ENCODE data around the gene CEP55. TPM values are rescaled to one million over a fixed set of nuclear protein-coding genes. Genes with fewer than 3 reads are reported as not detected.

Gene CEP55
- polyA plus RNA-seq, 1 donor (not counting 4 experiments of a cell fraction or from before 2014, with no cell fraction given), result 25.4 TPM

DNA sequence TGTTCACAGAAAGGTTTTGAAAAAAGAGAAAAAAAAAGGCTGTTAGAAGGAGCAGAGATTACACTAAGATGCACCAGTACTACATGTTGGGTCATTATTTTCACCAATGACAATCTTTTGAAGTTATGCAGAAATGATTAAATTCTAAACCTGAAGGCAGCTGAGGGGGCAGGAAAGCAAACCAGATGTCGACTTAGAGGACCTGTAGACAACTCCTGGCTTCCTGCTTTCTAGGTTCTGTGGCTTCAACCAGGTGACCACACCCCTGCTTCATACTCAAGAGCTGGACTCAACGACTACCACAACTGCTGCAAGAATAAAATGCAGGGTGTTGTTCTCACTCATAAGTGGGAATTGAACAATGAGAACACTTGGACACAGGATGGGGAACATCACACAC lies 44.3 kb upstream of the CEP55 start:
- dilution Hi-C loops (cut with MboI; ENCODE audit: extremely low pct_ligation_motif_present, low sequenced_read_pairs), result no loop called here
- Histone ChIP-seq H3K9me1 (ENCODE audit: control insufficient read depth, extremely low read depth, insufficient read depth, low read length) (no peaks in the 10 kb centered on the region), H3K36me3 (ENCODE audit: control insufficient read depth in 2 of 2, extremely low read depth in 1 of 2, insufficient read depth in 2 of 2, low read length in 2 of 2) (peaks cover 29 to 34% of the 10 kb centered on the region in 2 experiments), H3K4me3 (ENCODE audit: control insufficient read depth in 2 of 3, extremely low read depth in 1 of 3, insufficient read depth in 2 of 3, low read depth in 1 of 3, low read length in 3 of 3) (no peak overlapping the region), H3K27ac (ENCODE audit: control insufficient read depth, insufficient read depth, low read length) (no peak overlapping the region), H2AFZ (ENCODE audit: control insufficient read depth, low read length) (no peak overlapping the region), H3K27me3 (ENCODE audit: control insufficient read depth, extremely low read depth, insufficient read depth, low read length) (no peaks in the 10 kb centered on the region), H3K9ac (ENCODE audit: control insufficient read depth, extremely low read depth, insufficient read depth, low read length) (no peak overlapping the region), H3K4me1 (ENCODE audit: control insufficient read depth, extremely low read depth, insufficient read depth, low read length) (peaks cover 4% of the 10 kb centered on the region), H3K79me2 (ENCODE audit: control insufficient read depth, insufficient read depth, low read length) (peaks cover 48% of the 10 kb centered on the region), H4K20me1 (ENCODE audit: control insufficient read depth, extremely low read depth, insufficient read depth, low read length) (no peaks in the 10 kb centered on the region), H3K4me2 (ENCODE audit: control insufficient read depth, extremely low read depth, insufficient read depth, low read depth, low read length) (no peak overlapping the region), H3K9me3 (ENCODE audit: control insufficient read depth, low read depth, low read length) (no peaks in the 10 kb centered on the region)
- DNase-seq (ENCODE audit: low read depth, low spot score) (no peak), FAIRE-seq (no peak)
- TF ChIP-seq EZH2 (IDR thresholded peaks at IDR 0.05; ENCODE audit: low read length), result no peak
- TF ChIP-seq, protein P1, sequence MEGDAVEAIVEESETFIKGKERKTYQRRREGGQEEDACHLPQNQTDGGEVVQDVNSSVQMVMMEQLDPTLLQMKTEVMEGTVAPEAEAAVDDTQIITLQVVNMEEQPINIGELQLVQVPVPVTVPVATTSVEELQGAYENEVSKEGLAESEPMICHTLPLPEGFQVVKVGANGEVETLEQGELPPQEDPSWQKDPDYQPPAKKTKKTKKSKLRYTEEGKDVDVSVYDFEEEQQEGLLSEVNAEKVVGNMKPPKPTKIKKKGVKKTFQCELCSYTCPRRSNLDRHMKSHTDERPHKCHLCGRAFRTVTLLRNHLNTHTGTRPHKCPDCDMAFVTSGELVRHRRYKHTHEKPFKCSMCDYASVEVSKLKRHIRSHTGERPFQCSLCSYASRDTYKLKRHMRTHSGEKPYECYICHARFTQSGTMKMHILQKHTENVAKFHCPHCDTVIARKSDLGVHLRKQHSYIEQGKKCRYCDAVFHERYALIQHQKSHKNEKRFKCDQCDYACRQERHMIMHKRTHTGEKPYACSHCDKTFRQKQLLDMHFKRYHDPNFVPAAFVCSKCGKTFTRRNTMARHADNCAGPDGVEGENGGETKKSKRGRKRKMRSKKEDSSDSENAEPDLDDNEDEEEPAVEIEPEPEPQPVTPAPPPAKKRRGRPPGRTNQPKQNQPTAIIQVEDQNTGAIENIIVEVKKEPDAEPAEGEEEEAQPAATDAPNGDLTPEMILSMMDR (optimal IDR thresholded peaks at IDR 0.05 in 1 of 3, IDR thresholded peaks at IDR 0.05 in 1 of 3, conservative IDR thresholded peaks at IDR 0.05 in 1 of 3; ENCODE audit: extremely low read depth in 1 of 3, insufficient read depth in 2 of 3, low read length in 3 of 3), result no peak

DNA sequence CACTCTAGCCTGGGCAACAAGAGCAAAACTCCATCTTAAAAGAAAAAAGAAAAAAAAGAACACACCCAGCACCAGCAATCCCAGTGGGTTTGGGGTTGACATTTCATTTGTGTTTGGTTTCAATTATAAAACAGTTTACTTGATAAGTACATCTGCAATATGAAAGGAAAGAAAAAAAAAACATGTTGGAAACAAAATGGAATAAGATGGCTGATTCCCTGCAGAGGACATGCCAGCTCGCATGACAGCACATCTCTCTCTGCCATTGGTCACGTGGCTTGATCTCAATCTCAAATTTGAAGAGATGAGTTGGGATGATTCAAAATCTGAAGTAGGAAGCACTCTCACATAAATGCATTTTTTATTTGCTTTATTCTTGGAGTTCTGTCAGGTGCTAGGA lies 42.3 kb upstream of the CEP55 start:
- no peak overlapping the region for H3K4me3 ChIP-seq (ENCODE audit: control insufficient read depth in 2 of 3, extremely low read depth in 1 of 3, insufficient read depth in 2 of 3, low read depth in 1 of 3, low read length in 3 of 3)
- no peak overlapping the region for H3K4me2 ChIP-seq (ENCODE audit: control insufficient read depth, extremely low read depth, insufficient read depth, low read depth, low read length)
- H3K36me3 ChIP-seq (ENCODE audit: control insufficient read depth in 2 of 2, extremely low read depth in 1 of 2, insufficient read depth in 2 of 2, low read length in 2 of 2), result peaks cover 31 to 42% of the 10 kb centered on the region in 2 experiments
- H4K20me1 ChIP-seq (ENCODE audit: control insufficient read depth, extremely low read depth, insufficient read depth, low read length), result no peaks in the 10 kb centered on the region
- no peak for DNase-seq (ENCODE audit: low read depth, low spot score)
- H3K9ac ChIP-seq (ENCODE audit: control insufficient read depth, extremely low read depth, insufficient read depth, low read length), result no peak overlapping the region
- TF ChIP-seq EZH2 (IDR thresholded peaks at IDR 0.05; ENCODE audit: low read length), result no peak
- TF ChIP-seq, protein P1 (optimal IDR thresholded peaks at IDR 0.05 in 1 of 3, IDR thresholded peaks at IDR 0.05 in 1 of 3, conservative IDR thresholded peaks at IDR 0.05 in 1 of 3; ENCODE audit: extremely low read depth in 1 of 3, insufficient read depth in 2 of 3, low read length in 3 of 3), result no peak
- no peaks in the 10 kb centered on the region for H3K9me1 ChIP-seq (ENCODE audit: control insufficient read depth, extremely low read depth, insufficient read depth, low read length)
- no peak overlapping the region for H3K27ac ChIP-seq (ENCODE audit: control insufficient read depth, insufficient read depth, low read length)
- no peaks in the 10 kb centered on the region for H3K27me3 ChIP-seq (ENCODE audit: control insufficient read depth, extremely low read depth, insufficient read depth, low read length)
- H2AFZ ChIP-seq (ENCODE audit: control insufficient read depth, low read length), result no peak overlapping the region
- FAIRE-seq, result no peak
- H3K4me1 ChIP-seq (ENCODE audit: control insufficient read depth, extremely low read depth, insufficient read depth, low read length), result peaks cover 13% of the 10 kb centered on the region
- H3K79me2 ChIP-seq (ENCODE audit: control insufficient read depth, insufficient read depth, low read length), result peaks cover 55% of the 10 kb centered on the region
- dilution Hi-C loops (cut with MboI; ENCODE audit: extremely low pct_ligation_motif_present, low sequenced_read_pairs), result no loop called here
- H3K9me3 ChIP-seq (ENCODE audit: control insufficient read depth, low read depth, low read length), result no peaks in the 10 kb centered on the region

Measured in keratinocyte (primary cell).